HG03342 (cell line): ENCODE measurements around the gene NOP9.
A peak's percentile ranks its signal among the peaks of the same experiment; 100 is the strongest.
"Not testable (repeated sequence)": the region's sequence is repeated elsewhere in the genome, so short reads cannot be mapped to it uniquely, and the experiment has no call there.

ENCODE experiments used
- ATAC-seq: cut with Tn5 transposase; IDR thresholded peaks from one replicate; pipeline ENCODE4 v1.9.1; 2021; ENCODE audit warnings: mild to moderate bottlenecking, moderate library complexity; ENCODE audit not compliant: unreplicated experiment

The NOP9 gene

DNA sequence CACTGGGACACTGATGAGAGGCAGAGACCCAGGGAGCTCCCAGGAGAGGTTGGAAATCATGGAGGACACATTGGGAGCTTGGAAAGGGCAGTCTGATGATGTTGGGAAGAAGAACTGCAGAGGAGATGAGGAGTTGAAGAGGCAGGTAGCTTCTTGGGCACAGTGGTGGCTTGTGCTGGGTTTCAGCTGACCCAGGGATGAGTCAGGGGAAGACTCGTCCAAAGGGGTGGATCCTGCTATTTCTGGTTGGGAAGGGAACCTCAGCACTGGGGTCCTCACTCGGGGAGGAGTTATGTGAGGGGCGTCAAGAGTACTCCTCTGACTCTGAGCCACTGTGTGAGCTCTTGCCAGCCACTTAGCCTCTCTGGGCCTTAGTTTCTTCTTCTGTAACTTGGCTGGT is 23.7 kb downstream of the NOP9 start:
- no peak for ATAC-seq

GRCh38 chr14:24324024-24324423 is 24.4 kb downstream of the NOP9 start:
- no peak for ATAC-seq

- ATAC-seq = no peak
Observed at GRCh38 chr14:24325041-24325530, 25.4 kb downstream of the NOP9 start.

- ATAC-seq = no peak
Observed at GRCh38 chr14:24325963-24326362, 26.3 kb downstream of the NOP9 start.

- no peak for ATAC-seq
Observed at GRCh38 chr14:24327303-24327702, 27.7 kb downstream of the NOP9 start.

DNA sequence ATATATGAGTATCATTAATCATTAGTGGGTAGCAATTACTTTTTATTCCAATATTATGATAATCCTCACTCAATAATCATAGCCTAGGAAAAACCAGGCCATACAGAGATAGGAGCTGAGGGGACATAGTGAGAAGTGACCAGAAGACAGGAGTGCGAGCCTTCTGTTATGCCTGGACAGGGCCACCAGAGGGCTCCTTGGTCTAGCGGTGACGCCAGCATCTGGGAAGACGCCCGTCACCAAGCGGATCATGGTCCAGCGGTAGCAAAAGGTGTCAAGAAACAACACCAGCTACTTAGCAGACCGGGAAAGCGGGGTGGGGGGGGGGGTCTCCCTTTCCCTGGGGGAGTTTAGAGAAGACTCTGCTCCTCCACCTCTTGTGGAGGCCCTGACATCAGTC is 28.3 kb downstream of the NOP9 start:
- ATAC-seq = not testable (repeated sequence)

GRCh38 chr14:24329073-24329663 is 29.5 kb downstream of the NOP9 start:
- no peak for ATAC-seq

GRCh38 chr14:24329736-24330135 is 30.1 kb downstream of the NOP9 start:
- ATAC-seq = no peak

- ATAC-seq = no peak
Observed at GRCh38 chr14:24330973-24331674, 31.5 kb downstream of the NOP9 start.

- peak; percentile 4 for ATAC-seq
Observed at GRCh38 chr14:24331731-24332267, 32.1 kb downstream of the NOP9 start.

GRCh38 chr14:24332268-24332993 is 32.8 kb downstream of the NOP9 start:
- ATAC-seq = peak; percentile 73

- ATAC-seq = no peak
Observed at GRCh38 chr14:24334431-24335291, 35.0 kb downstream of the NOP9 start, which contains the start of gene ADCY4. ADCY4 (minus strand) TSS chr14:24335071; CDS start chr14:24334652, 419 bp downstream.

- no peak for ATAC-seq
Observed at GRCh38 chr14:24335461-24336171, 36.0 kb downstream of the NOP9 start.

GRCh38 chr14:24337144-24337823 is 37.6 kb downstream of the NOP9 start:
- ATAC-seq = no peak

DNA sequence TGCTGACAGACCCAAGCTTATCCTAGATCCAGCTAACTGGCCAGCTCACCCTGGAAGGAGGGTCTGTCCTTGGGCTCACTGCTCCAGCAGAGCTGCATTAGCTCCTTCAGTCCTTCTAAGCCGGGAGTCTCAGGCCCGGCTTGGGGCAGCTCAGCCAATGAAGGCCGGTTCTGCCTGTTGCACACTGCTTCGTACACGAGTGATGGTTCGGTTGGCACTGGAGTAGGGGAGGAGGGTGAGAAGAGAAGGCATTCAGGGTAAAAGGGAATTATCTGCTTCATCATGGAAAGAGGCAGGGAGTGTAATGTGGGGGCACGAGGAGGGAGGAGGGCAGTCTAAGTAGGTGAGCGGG is 38.1 kb downstream of the NOP9 start:
- no peak for ATAC-seq

GRCh38 chr14:24338843-24339242 is 39.2 kb downstream of the NOP9 start:
- ATAC-seq = no peak

GRCh38 chr14:24339284-24340151 is 39.9 kb downstream of the NOP9 start, which contains the start of gene RIPK3:
RIPK3 (minus strand) TSS chr14:24339991; CDS start chr14:24339826, 165 bp downstream.
- ATAC-seq = peak; percentile 82

- no peak for ATAC-seq
Observed at GRCh38 chr14:24340606-24341005, 41.0 kb downstream of the NOP9 start.
